Uterus (tissue), 2 donors: Measurements from ENCODE around the gene JPT2.

Experiments used
- CTCF ChIP-seq, 4 experiments: fragments of 200-600 bp in 2 of 4; fragments of 450-650 bp in 2 of 4; sonication (generic) in 2 of 4; IDR thresholded peaks; one replicate each; pipeline ENCODE4 v1.5.1; 2016 to 2019; ENCODE audit warnings: antibody characterized with exemption in 4 of 4, mild to moderate bottlenecking in 2 of 4, moderate library complexity in 1 of 4
- POLR2A ChIP-seq, 2 donors: fragments of 450-650 bp; IDR thresholded peaks; one replicate each; pipeline ENCODE4 v1.6.1; 2016; ENCODE audit warnings: antibody characterized with exemption in 2 of 2, mild to moderate bottlenecking in 1 of 2, moderate library complexity in 1 of 2

- TF ChIP-seq CTCF (IDR thresholded peaks at IDR 0.05) (no peak), POLR2A (IDR thresholded peaks at IDR 0.05) (no peak)
These were observed 10.9 kb downstream of the JPT2 start for GRCh38 chr16:1688807-1689560.
